ENCODE results near the gene CCDC88B. TPM values are rescaled to one million over a fixed set of nuclear protein-coding genes. Genes with fewer than 3 reads are reported as not detected.

The CCDC88B gene
- total and polyA plus RNA-seq, 9 of the 15 experiments (the other 6 are each of a cell fraction or from before 2014, with no cell fraction given) = 0.13 to 18.1 (median 7.9) TPM

- TF ChIP-seq ZNF140 (CRISPR knock-in tag; IDR thresholded peaks at IDR 0.05) = no peak
These were observed 39.2 kb downstream of the CCDC88B start (continued) for GRCh38 chr11:64379160-64379559.

DNA sequence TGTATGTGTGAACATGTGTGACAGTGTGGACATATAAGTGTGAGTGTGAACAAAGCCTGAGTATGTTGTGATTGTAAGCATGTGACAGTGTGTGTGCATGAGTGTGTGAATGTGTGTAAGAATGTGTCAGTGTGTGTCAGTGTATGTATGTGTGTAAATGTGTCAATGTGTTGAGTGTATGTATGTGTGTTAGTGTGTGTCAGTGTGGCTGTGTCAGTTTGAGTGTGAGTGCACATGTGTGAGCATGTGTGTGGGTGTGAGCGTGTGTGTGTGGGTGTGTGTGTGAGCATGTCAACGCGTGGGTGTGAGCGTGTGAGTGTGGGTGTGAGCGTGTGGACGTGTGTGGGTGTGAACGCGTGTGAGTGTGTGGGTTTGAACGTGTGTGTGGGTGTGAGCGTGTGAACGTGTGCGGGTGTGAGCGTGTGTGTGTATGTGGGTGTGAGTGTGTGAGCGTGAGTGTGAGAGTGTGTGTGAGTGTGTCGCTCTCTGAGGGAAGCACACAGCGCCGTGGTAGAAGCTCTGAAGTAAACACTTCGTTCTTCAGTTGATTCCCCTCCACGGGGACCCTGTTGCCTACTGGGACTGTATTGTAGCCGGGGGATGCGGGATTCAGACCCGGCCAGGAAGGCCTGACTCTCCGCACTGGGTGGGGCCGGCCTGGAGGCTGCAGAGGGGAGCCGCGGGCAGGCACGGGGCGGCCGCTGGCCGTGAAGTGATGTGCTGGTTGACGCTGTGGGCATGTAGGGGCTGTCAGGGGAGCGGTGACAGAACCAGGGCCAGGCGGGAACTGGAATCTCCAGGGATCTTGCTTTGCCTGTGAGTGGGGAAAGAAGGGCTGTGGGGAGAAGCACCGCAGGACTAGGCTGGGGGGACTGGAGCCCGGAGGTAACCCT, 40.1 kb downstream of the CCDC88B start:
- FAIRE-seq (no peak), ATAC-seq (peak; percentile 33; the same call in 1 of the 3 replicates), DNase-seq (ENCODE audit: extremely low read depth in 1 of 4, low spot score in 3 of 4) (no peak)
- Histone ChIP-seq H3K4me1 (replicated peaks in 1 of 2; ENCODE audit: control insufficient read depth in 2 of 2, insufficient read depth in 2 of 2, low read length in 2 of 2) (peaks cover 5 to 13% of the 10 kb centered on the region in 2 experiments; a peak in 4 of 5 replicates), H4K20me1 (replicated peaks; ENCODE audit: control insufficient read depth, insufficient read depth, low read length) (0 out of 2 replicates have a peak, but pooled peaks cover 6% of the 10 kb centered on the region), H3K4me3 (no peak overlapping the region), H2AFZ (ENCODE audit: low read depth, low read length) (no peak overlapping the region), H3K79me2 (ENCODE audit: control insufficient read depth, insufficient read depth, low read length) (no peaks in the 10 kb centered on the region), H3K9ac (ENCODE audit: insufficient read depth in 1 of 2, low read depth in 2 of 2, low read length in 2 of 2) (peak overlapping the region in 1 of 2 experiments; percentile 57; a peak in 1 of 4 replicates), H3K36me3 (ENCODE audit: control insufficient read depth, insufficient read depth, low read length) (no peaks in the 10 kb centered on the region), H3K9me3 (replicated peaks; ENCODE audit: control insufficient read depth, insufficient read depth, low read depth, low read length) (peaks cover 8% of the 10 kb centered on the region), H3K4me2 (ENCODE audit: insufficient read depth, low read length) (no peak overlapping the region), H3K9me1 (ENCODE audit: control insufficient read depth, insufficient read depth, low read length) (peaks cover 2% of the 10 kb centered on the region), H3K27ac (ENCODE audit: extremely low read depth, low read depth, low read length) (no peak overlapping the region), H3K27me3 (ENCODE audit: control insufficient read depth in 2 of 2, insufficient read depth in 2 of 2, low read length in 2 of 2) (peaks cover 20 to 51% of the 10 kb centered on the region in 2 experiments)
- CTCF ChIA-PET (ENCODE audit: low intra/inter-chr PET ratio) = no interaction called here
- in situ Hi-C loops (cut with MboI) = no loop called here
- POLR2A ChIA-PET = interaction anchor here (1.0 to 1.1 kb wide), 2 partner anchors 7 to 15 kb away, joined by 4 read pairs; no protein-coding TSS in a partner anchor
- no TSS peak for BruUV-seq (replicated peaks)
- 50% methylated on average over 31 of the region's 35 CpGs for WGBS (ENCODE audit: insufficient coverage, low coverage, missing lambda C conversion rate)
- intact Hi-C loops (cut with micrococcal nuclease) = no loop called here
- TF ChIP-seq TCF7 (IDR thresholded peaks at IDR 0.05; ENCODE audit: borderline replicate concordance) (no peak), ZNF512 (tag; IDR thresholded peaks at IDR 0.05) (no peak), ZBTB43 (CRISPR knock-in tag; IDR thresholded peaks at IDR 0.05) (peak; percentile 99), RAD51 (IDR thresholded peaks at IDR 0.05; ENCODE audit: borderline replicate concordance, low read depth) (no peak), HDAC1 (IDR thresholded peaks at IDR 0.05) (no peak), ZNF586 (CRISPR knock-in tag; conservative IDR thresholded peaks at IDR 0.05) (no peak), DDX20 (tag; IDR thresholded peaks at IDR 0.05; ENCODE audit: low read depth) (no peak)
- TF ChIP-seq, protein P1, sequence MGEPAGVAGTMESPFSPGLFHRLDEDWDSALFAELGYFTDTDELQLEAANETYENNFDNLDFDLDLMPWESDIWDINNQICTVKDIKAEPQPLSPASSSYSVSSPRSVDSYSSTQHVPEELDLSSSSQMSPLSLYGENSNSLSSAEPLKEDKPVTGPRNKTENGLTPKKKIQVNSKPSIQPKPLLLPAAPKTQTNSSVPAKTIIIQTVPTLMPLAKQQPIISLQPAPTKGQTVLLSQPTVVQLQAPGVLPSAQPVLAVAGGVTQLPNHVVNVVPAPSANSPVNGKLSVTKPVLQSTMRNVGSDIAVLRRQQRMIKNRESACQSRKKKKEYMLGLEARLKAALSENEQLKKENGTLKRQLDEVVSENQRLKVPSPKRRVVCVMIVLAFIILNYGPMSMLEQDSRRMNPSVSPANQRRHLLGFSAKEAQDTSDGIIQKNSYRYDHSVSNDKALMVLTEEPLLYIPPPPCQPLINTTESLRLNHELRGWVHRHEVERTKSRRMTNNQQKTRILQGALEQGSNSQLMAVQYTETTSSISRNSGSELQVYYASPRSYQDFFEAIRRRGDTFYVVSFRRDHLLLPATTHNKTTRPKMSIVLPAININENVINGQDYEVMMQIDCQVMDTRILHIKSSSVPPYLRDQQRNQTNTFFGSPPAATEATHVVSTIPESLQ (CRISPR knock-in tag; IDR thresholded peaks at IDR 0.05) = no peak
